Stomach (tissue), 4 donors: ENCODE data around the gene UCN3.

Experiments used
- CTCF ChIP-seq, 7 experiments: fragments of 450-650 bp in 4 of 7; fragments of 200-600 bp in 3 of 7; sonication (generic) in 3 of 7; IDR thresholded peaks; one replicate each; pipeline ENCODE4 v1.5.1; 2016 to 2019; ENCODE audit warnings: antibody characterized with exemption in 7 of 7, control low read depth in 2 of 7, mild to moderate bottlenecking in 1 of 7
- EP300 ChIP-seq: sonication (generic); formaldehyde crosslinking; IDR thresholded peaks from one replicate; pipeline ENCODE4 v1.6.1; 2017; ENCODE audit warnings: antibody characterized with exemption
- POLR2A ChIP-seq, 4 donors: fragments of 450-650 bp; IDR thresholded peaks; one replicate each; pipeline ENCODE4 v1.6.1; 2016; ENCODE audit warnings: antibody characterized with exemption in 4 of 4, control low read depth in 2 of 4, mild to moderate bottlenecking in 1 of 4, moderate library complexity in 1 of 4

- TF ChIP-seq POLR2A (IDR thresholded peaks at IDR 0.05) (no peak), CTCF (IDR thresholded peaks at IDR 0.05) (no peak), EP300 (no peak)
These were observed 9.3 kb downstream of the UCN3 start for GRCh38 chr10:5373891-5374611.
